GM23338 (cell line): ENCODE data around the gene CMSS1. TPM values are rescaled to one million over a fixed set of nuclear protein-coding genes. Genes with fewer than 3 reads are reported as not detected.

ENCODE experiments used
- ATAC-seq: fragments of 200-7000 bp; cut with Tn5 transposase; 3 replicates; pipeline ENCODE4 v1.9.1; 2020
- DNase-seq: peaks from one replicate; pipeline ENCODE4 v3.0.0-alpha.2; 2015; ENCODE audit warnings: low spot score
- H2AFZ ChIP-seq: fragments of 200-600 bp; sonication (generic); 2 replicates; pipeline ENCODE4 v1.8.0; 2016; ENCODE audit warnings: antibody characterized with exemption, mild to moderate bottlenecking, moderate library complexity
- H3F3A ChIP-seq: fragments of 200-600 bp; sonication (generic); replicated peaks from 2 replicates; pipeline ENCODE4 v1.8.0; 2017; ENCODE audit warnings: antibody characterized with exemption, mixed run types, low read depth
- H3K27ac ChIP-seq: fragments of 200-600 bp; sonication (generic); 2 replicates; pipeline ENCODE4 v1.6.1; 2016; ENCODE audit warnings: low read depth
- H3K27me3 ChIP-seq: fragments of 200-600 bp; sonication (generic); 2 replicates; pipeline ENCODE4 v1.8.0; 2016; ENCODE audit warnings: mild to moderate bottlenecking, mixed run types, moderate library complexity; ENCODE audit not compliant: insufficient read depth
- H3K36me3 ChIP-seq: fragments of 200-600 bp; sonication (generic); 2 replicates; pipeline ENCODE4 v1.8.0; 2016; ENCODE audit warnings: mild to moderate bottlenecking; ENCODE audit not compliant: insufficient read depth
- H3K4me1 ChIP-seq: fragments of 200-600 bp; sonication (generic); 2 replicates; pipeline ENCODE4 v1.8.0; 2016; ENCODE audit warnings: mild to moderate bottlenecking, moderate library complexity; ENCODE audit not compliant: insufficient read depth
- H3K4me2 ChIP-seq: fragments of 200-600 bp; sonication (generic); 2 replicates; pipeline ENCODE4 v1.7.1; 2017; ENCODE audit warnings: mixed run types
- H3K4me3 ChIP-seq: fragments of 200-600 bp; sonication (generic); 2 replicates; pipeline ENCODE4 v1.6.1; 2016; ENCODE audit warnings: mixed run types
- H3K79me2 ChIP-seq: fragments of 200-600 bp; sonication (generic); replicated peaks from 2 replicates; pipeline ENCODE4 v1.8.0; 2017; ENCODE audit warnings: mild to moderate bottlenecking; ENCODE audit not compliant: insufficient read depth
- H3K9me2 ChIP-seq: fragments of 200-600 bp; sonication (generic); 2 replicates; pipeline ENCODE4 v1.8.0; 2017; ENCODE audit not compliant: insufficient read depth
- H4K20me1 ChIP-seq: fragments of 200-600 bp; sonication (generic); replicated peaks from 2 replicates; pipeline ENCODE4 v1.8.0; 2017; ENCODE audit warnings: mild to moderate bottlenecking; ENCODE audit not compliant: insufficient read depth
- H3K27ac Mint-ChIP-seq: 2 replicates; pipeline ENCODE4 v1.8.0; 2020; ENCODE audit warnings: inconsistent platforms, mild to moderate bottlenecking, moderate library complexity, mixed read lengths
- H3K27me3 Mint-ChIP-seq: 3 replicates; pipeline ENCODE4 v1.8.0; 2022; ENCODE audit warnings: low read depth, mild to moderate bottlenecking, moderate library complexity, mixed read lengths, inconsistent platforms; ENCODE audit not compliant: insufficient read depth, poor library complexity
- H3K36me3 Mint-ChIP-seq: 3 replicates; pipeline ENCODE4 v1.8.0; 2021; ENCODE audit warnings: low read depth, mild to moderate bottlenecking, inconsistent platforms, moderate library complexity, mixed read lengths
- H3K4me1 Mint-ChIP-seq: 3 replicates; pipeline ENCODE4 v1.8.0; 2020; ENCODE audit warnings: mild to moderate bottlenecking, inconsistent platforms, mixed read lengths
- H3K4me3 Mint-ChIP-seq: 3 replicates; pipeline ENCODE4 v1.8.0; 2021; ENCODE audit warnings: moderate library complexity, mild to moderate bottlenecking, inconsistent platforms, mixed read lengths
- H3K9me3 Mint-ChIP-seq: 3 replicates; pipeline ENCODE4 v1.8.0; 2020; ENCODE audit warnings: moderate library complexity, mild to moderate bottlenecking, inconsistent platforms, mixed read lengths
- CREB1 ChIP-seq: fragments of 250-450 bp; sonication (Bioruptor Pico); IDR thresholded peaks from 2 replicates; pipeline ENCODE4 v1.5.0; 2020; ENCODE audit warnings: low read depth, mild to moderate bottlenecking, moderate library complexity
- CTCF ChIP-seq, 2 experiments: fragments of 200-600 bp in 1 of 2; sonication (generic) in 1 of 2; conservative IDR thresholded peaks; 2 replicates each; pipeline versions ENCODE4 v1.5.1 to v1.6.1; 2016 to 2017; ENCODE audit warnings: antibody characterized with exemption in 2 of 2, low read depth in 2 of 2, mild to moderate bottlenecking in 2 of 2, moderate library complexity in 1 of 2
- EZH2phosphoT487 ChIP-seq: fragments of 200-600 bp; sonication (generic); IDR thresholded peaks from one replicate; pipeline ENCODE4 v1.8.1; 2018; ENCODE audit warnings: antibody characterized with exemption; ENCODE audit not compliant: unreplicated experiment
- JUNB ChIP-seq: IDR thresholded peaks from one replicate; pipeline ENCODE4 v1.6.1; 2016; ENCODE audit warnings: antibody characterized with exemption; ENCODE audit not compliant: unreplicated experiment
- NANOG ChIP-seq: IDR thresholded peaks from 2 replicates; pipeline ENCODE4 v1.6.1; 2016; ENCODE audit warnings: antibody characterized with exemption, borderline replicate concordance
- POLR2AphosphoS5 ChIP-seq: IDR thresholded peaks from 2 replicates; pipeline ENCODE4 v1.6.1; 2016; ENCODE audit warnings: antibody characterized with exemption, low read depth
- STAT1 ChIP-seq: IDR thresholded peaks from one replicate; pipeline ENCODE4 v1.6.1; 2016; ENCODE audit warnings: antibody characterized with exemption; ENCODE audit not compliant: unreplicated experiment
- ZNF114 ChIP-seq: fragments of 250-450 bp; sonication (Bioruptor Pico); IDR thresholded peaks from 2 replicates; pipeline ENCODE4 v1.5.0; 2020; ENCODE audit warnings: mild to moderate bottlenecking, moderate library complexity
- ZNF462 ChIP-seq: fragments of 250-450 bp; sonication (Bioruptor Pico); IDR thresholded peaks from 2 replicates; pipeline ENCODE4 v1.5.0; 2020; ENCODE audit warnings: mild to moderate bottlenecking, moderate library complexity
- polyA plus RNA-seq: library from polyadenylated mRNA; unstranded; fragments of >200 nt; fragmentation: Nextera tagmentation; extraction: Ambion mirVana; gene quantifications from 2 replicates; pipeline ENCODE4 v1.2.1, GENCODE V29; 2016
- total RNA-seq: library from RNA; depleted of rRNA; stranded (reverse); fragments of >200 nt; shearing (Covaris generic); gene quantifications from 2 replicates; pipeline ENCODE4 v1.2.3, GENCODE V29; 2014
- TF ChIP-seq, protein P1 (sequence below): IDR thresholded peaks from 2 replicates; pipeline ENCODE4 v1.6.1; 2016; ENCODE audit warnings: antibody characterized with exemption

The CMSS1 gene
- total and polyA plus RNA-seq, 2 experiments from 2014 or later, result 39.4 to 187 TPM

GRCh38 chr3:100068826-100069225 lies 251.2 kb downstream of the CMSS1 start:
- Mint-ChIP-seq H3K4me1 (peaks cover 25% of the 10 kb centered on the region), H3K36me3 (no peaks in the 10 kb centered on the region), H3K9me3 (no peaks in the 10 kb centered on the region), H3K4me3 (no peak overlapping the region), H3K27me3 (no peaks in the 10 kb centered on the region), H3K27ac (no peak overlapping the region)
- TF ChIP-seq EZH2phosphoT487, result no peak
- TF ChIP-seq CTCF (conservative IDR thresholded peaks at IDR 0.05; ENCODE audit: low read depth in 2 of 2), result peak; percentile 91 to 98
- peak; percentile 94 for ATAC-seq
- Histone ChIP-seq H3K36me3 (no peaks in the 10 kb centered on the region), H4K20me1 (no peaks in the 10 kb centered on the region), H3K79me2 (no peaks in the 10 kb centered on the region), H3K4me2 (no peak overlapping the region), H3K27ac (no peak overlapping the region), H3K4me1 (peaks cover 20% of the 10 kb centered on the region), H3K4me3 (no peak overlapping the region), H3K27me3 (no peaks in the 10 kb centered on the region), H2AFZ (no peak overlapping the region), H3F3A (no peaks in the 10 kb centered on the region; the same call in 1 of the 2 replicates), H3K9me2 (no peaks in the 10 kb centered on the region; the same call in 1 of the 2 replicates)
- DNase-seq, result peak; percentile 90

DNA sequence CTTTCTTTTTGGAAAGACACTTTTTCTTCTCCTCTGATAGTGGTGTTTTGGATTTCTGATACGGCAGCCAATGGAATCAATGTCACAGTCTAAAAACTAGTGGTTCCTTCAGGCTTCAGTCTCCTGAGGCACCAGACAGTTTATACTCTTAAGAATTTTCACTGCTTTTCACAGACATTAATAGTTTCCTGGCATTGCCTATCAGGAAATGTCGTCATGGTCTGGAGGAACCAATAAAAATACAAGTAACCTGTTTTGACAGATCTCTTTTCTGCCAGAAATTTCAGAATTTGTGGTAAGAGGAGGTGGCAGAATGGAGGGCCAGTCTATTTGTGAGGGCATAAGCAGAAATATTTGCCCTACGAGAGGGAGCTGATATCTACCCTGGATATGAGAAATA lies 251.8 kb downstream of the CMSS1 start:
- DNase-seq, result no peak
- no peaks in the 10 kb centered on the region for H3K27me3 Mint-ChIP-seq
- no peaks in the 10 kb centered on the region; the same call in 1 of the 2 replicates for H3K9me2 ChIP-seq
- H2AFZ ChIP-seq, result no peak overlapping the region
- H3K27ac Mint-ChIP-seq, result no peak overlapping the region
- H3K36me3 Mint-ChIP-seq, result no peaks in the 10 kb centered on the region
- no peaks in the 10 kb centered on the region for H3K27me3 ChIP-seq
- no peak overlapping the region for H3K27ac ChIP-seq
- H3F3A ChIP-seq, result no peaks in the 10 kb centered on the region; the same call in 1 of the 2 replicates
- no peaks in the 10 kb centered on the region for H4K20me1 ChIP-seq
- no peak overlapping the region for H3K4me3 Mint-ChIP-seq
- no peaks in the 10 kb centered on the region for H3K9me3 Mint-ChIP-seq
- H3K79me2 ChIP-seq, result no peaks in the 10 kb centered on the region
- H3K36me3 ChIP-seq, result no peaks in the 10 kb centered on the region
- H3K4me3 ChIP-seq, result no peak overlapping the region
- no peak overlapping the region for H3K4me2 ChIP-seq
- peaks cover 30% of the 10 kb centered on the region for H3K4me1 Mint-ChIP-seq
- no peak for ATAC-seq
- peaks cover 26% of the 10 kb centered on the region for H3K4me1 ChIP-seq
- TF ChIP-seq ZNF114 (CRISPR knock-in tag) (no peak), EZH2phosphoT487 (no peak), POLR2AphosphoS5 (no peak), STAT1 (no peak), CTCF (conservative IDR thresholded peaks at IDR 0.05; ENCODE audit: low read depth in 2 of 2) (no peak), CREB1 (CRISPR knock-in tag) (no peak), NANOG (no peak), JUNB (no peak), ZNF462 (CRISPR knock-in tag) (no peak)
- TF ChIP-seq, protein P1, sequence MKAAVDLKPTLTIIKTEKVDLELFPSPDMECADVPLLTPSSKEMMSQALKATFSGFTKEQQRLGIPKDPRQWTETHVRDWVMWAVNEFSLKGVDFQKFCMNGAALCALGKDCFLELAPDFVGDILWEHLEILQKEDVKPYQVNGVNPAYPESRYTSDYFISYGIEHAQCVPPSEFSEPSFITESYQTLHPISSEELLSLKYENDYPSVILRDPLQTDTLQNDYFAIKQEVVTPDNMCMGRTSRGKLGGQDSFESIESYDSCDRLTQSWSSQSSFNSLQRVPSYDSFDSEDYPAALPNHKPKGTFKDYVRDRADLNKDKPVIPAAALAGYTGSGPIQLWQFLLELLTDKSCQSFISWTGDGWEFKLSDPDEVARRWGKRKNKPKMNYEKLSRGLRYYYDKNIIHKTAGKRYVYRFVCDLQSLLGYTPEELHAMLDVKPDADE, result no peak
